ENCODE measurements around the gene ADGRD1. TPM values are rescaled to one million over a fixed set of nuclear protein-coding genes. Genes with fewer than 3 reads are reported as not detected.

Gene ADGRD1
- total RNA-seq, 2 experiments from 2014 or later = 0.27 to 0.65 TPM

GRCh38 chr12:131053567-131053966 lies 99.9 kb downstream of the ADGRD1 start:
- no peaks in the 10 kb centered on the region for H3K9me3 Mint-ChIP-seq
- CTCF ChIA-PET = no interaction called here
- H3K27me3 Mint-ChIP-seq = peaks cover 9% of the 10 kb centered on the region
- TF ChIP-seq, protein P1, sequence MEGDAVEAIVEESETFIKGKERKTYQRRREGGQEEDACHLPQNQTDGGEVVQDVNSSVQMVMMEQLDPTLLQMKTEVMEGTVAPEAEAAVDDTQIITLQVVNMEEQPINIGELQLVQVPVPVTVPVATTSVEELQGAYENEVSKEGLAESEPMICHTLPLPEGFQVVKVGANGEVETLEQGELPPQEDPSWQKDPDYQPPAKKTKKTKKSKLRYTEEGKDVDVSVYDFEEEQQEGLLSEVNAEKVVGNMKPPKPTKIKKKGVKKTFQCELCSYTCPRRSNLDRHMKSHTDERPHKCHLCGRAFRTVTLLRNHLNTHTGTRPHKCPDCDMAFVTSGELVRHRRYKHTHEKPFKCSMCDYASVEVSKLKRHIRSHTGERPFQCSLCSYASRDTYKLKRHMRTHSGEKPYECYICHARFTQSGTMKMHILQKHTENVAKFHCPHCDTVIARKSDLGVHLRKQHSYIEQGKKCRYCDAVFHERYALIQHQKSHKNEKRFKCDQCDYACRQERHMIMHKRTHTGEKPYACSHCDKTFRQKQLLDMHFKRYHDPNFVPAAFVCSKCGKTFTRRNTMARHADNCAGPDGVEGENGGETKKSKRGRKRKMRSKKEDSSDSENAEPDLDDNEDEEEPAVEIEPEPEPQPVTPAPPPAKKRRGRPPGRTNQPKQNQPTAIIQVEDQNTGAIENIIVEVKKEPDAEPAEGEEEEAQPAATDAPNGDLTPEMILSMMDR (IDR thresholded peaks at IDR 0.05) = no peak
- POLR2A ChIA-PET = no interaction called here
- H3K4me1 Mint-ChIP-seq (ENCODE audit: low read depth) = peaks cover 8% of the 10 kb centered on the region
- no peak overlapping the region for H3K4me3 Mint-ChIP-seq
- no peak overlapping the region for H3K27ac Mint-ChIP-seq
- ATAC-seq = no peak
- DNase-seq = no peak
- no peaks in the 10 kb centered on the region for H3K36me3 Mint-ChIP-seq (ENCODE audit: low read depth)
- intact Hi-C loops (cut with micrococcal nuclease) = no loop called here

- DNase-seq = no peak
Measured at GRCh38 chr12:131054345-131055092, 100.8 kb downstream of the ADGRD1 start.

GRCh38 chr12:131055093-131055465 lies 101.4 kb downstream of the ADGRD1 start:
- peaks cover 9% of the 10 kb centered on the region for H3K27me3 Mint-ChIP-seq
- H3K4me1 Mint-ChIP-seq (ENCODE audit: low read depth) = peaks cover 8% of the 10 kb centered on the region
- no peak overlapping the region for H3K4me3 Mint-ChIP-seq
- H3K27ac Mint-ChIP-seq = no peak overlapping the region
- DNase-seq (no peak), ATAC-seq (no peak)
- no peaks in the 10 kb centered on the region for H3K9me3 Mint-ChIP-seq
- intact Hi-C loops (cut with micrococcal nuclease) = no loop called here
- CTCF ChIA-PET = interaction anchor here (0.8 kb wide), 1 partner anchor 10 kb away, joined by 3 read pairs; no protein-coding TSS in a partner anchor
- TF ChIP-seq, protein P1 (IDR thresholded peaks at IDR 0.05) = no peak
- no peaks in the 10 kb centered on the region for H3K36me3 Mint-ChIP-seq (ENCODE audit: low read depth)
- POLR2A ChIA-PET = interaction anchor here (0.6 kb wide), 1 partner anchor 44 kb away, joined by 3 read pairs; no protein-coding TSS in a partner anchor

More at GRCh38 chr12:131054345-131055092, 100.8 kb downstream of the ADGRD1 start:
- Mint-ChIP-seq H3K4me1 (ENCODE audit: low read depth) (peaks cover 8% of the 10 kb centered on the region), H3K27ac (no peak overlapping the region), H3K36me3 (ENCODE audit: low read depth) (no peaks in the 10 kb centered on the region), H3K9me3 (no peaks in the 10 kb centered on the region), H3K27me3 (peaks cover 9% of the 10 kb centered on the region), H3K4me3 (no peak overlapping the region)
- intact Hi-C loops (cut with micrococcal nuclease) = no loop called here
- ChIA-PET POLR2A (interaction anchor here (0.6 kb wide), 1 partner anchor 45 kb away, joined by 3 read pairs; no protein-coding TSS in a partner anchor), CTCF (interaction anchor here (0.8 kb wide), 1 partner anchor 10 kb away, joined by 3 read pairs; no protein-coding TSS in a partner anchor)
- TF ChIP-seq, protein P1 (IDR thresholded peaks at IDR 0.05) = no peak
- ATAC-seq = no peak

DNA sequence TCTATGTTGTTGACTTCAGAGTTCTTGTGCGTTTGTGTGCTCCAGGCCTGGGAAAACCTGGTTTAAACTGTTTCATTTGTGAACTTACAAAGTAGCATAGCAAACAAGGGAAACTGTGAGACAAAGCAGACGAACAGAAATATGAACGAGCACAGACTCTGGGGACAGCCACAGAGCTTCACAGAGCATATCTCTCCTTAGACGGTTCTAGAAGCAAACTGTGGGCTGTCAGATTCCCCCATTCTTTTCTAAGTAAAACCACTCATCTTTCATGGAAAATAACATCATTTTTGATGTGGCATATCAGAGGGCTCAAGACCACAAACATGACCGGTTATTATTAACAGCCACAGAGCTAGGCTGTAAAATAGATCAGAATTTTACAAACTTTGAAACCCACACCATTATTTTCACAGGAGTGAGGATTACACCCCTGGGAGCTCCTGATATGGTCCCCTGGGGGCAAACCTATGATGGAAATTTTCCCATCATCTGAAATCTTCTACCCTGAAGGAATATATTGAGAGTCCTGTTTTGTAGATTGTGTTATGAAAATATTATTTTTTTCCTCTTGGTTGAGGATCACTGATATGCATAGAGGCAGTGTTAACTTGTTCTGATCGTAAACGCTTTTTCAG lies 102.0 kb downstream of the ADGRD1 start:
- H3K4me3 Mint-ChIP-seq = no peak overlapping the region
- DNase-seq (no peak), ATAC-seq (peak; percentile 37)
- ChIA-PET POLR2A (no interaction called here), CTCF (no interaction called here)
- no peaks in the 10 kb centered on the region for H3K36me3 Mint-ChIP-seq (ENCODE audit: low read depth)
- H3K27me3 Mint-ChIP-seq = peaks cover 10% of the 10 kb centered on the region
- no peak overlapping the region for H3K27ac Mint-ChIP-seq
- H3K4me1 Mint-ChIP-seq (ENCODE audit: low read depth) = peaks cover 8% of the 10 kb centered on the region
- intact Hi-C loops (cut with micrococcal nuclease) = no loop called here
- H3K9me3 Mint-ChIP-seq = no peaks in the 10 kb centered on the region
- TF ChIP-seq, protein P1 (IDR thresholded peaks at IDR 0.05) = no peak

- ATAC-seq (no peak), DNase-seq (no peak)
- Mint-ChIP-seq H3K4me3 (no peak overlapping the region), H3K4me1 (ENCODE audit: low read depth) (peaks cover 8% of the 10 kb centered on the region), H3K9me3 (no peaks in the 10 kb centered on the region), H3K36me3 (ENCODE audit: low read depth) (no peaks in the 10 kb centered on the region), H3K27ac (no peak overlapping the region), H3K27me3 (peaks cover 10% of the 10 kb centered on the region)
- POLR2A ChIA-PET = no interaction called here
- TF ChIP-seq, protein P1 (IDR thresholded peaks at IDR 0.05) = no peak
- CTCF ChIA-PET = no interaction called here
- intact Hi-C loops (cut with micrococcal nuclease) = no loop called here
Measured at GRCh38 chr12:131056626-131057025, 102.9 kb downstream of the ADGRD1 start.
